Activated CD4-positive, alpha-beta T cell treated with anti-CD3 and anti-CD28 coated beads, Interleukin-10, Interleukin-2, amounts not matched to agents 100 ng/mL and 50 ng/mL, durations not matched to agents 16 hours and 8 hours (primary cell): ENCODE results near the gene GFER.
A peak's percentile ranks its signal among the peaks of the same experiment; 100 is the strongest.
"Not testable (repeated sequence)": the region's sequence is repeated elsewhere in the genome, so short reads cannot be mapped to it uniquely, and the experiment has no call there.

ENCODE experiments used
- DNase-seq: peaks from one replicate; pipeline ENCODE4 v3.0.0-alpha.2; 2020

The GFER gene

DNA sequence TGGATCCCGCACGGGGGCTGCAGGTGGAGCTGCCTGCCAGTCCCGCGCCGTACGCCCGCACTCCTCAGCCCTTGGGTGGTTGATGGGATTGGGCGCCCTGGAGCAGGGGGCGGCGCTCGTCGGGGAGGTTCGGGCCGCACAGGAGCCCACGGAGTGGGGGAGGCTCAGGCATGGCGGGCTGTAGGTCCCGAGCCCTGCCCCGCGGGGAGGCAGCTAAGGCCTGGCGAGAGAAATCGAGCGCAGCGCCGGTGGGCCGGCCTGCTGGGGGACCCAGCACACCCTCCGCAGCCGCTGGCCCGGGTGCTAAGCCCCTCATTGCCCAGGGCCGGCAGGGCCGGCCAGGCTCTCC is 25.9 kb upstream of the GFER start:
- DNase-seq, result not testable (repeated sequence)

DNA sequence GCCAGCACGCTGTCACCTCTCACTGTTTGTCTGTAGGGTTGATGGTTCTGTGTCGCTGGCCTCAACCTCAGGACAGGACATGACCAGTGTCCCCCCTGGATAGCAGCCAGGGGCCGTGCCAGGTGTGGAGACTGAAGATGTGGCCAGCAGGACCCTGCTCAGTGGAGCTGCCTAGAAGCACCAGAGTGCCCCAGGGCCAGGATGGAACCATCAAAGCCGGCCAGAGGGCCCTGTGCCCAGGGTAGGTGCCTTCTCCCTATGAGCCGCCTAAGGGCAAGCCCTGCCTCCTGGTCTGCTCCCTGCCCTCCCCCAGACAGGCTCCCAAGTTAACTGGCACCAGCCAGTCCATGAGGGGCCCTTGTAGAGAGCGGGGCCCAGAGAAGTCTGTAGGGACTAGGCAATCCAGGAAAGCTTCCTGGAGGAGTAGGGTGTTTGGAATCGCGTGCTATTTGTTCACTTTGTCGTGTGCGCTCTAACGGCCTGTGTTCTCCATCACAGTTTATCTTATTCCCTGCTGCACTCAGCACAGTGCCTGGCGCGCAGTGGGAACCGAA is 25.2 kb upstream of the GFER start:
- DNase-seq, result no peak

DNA sequence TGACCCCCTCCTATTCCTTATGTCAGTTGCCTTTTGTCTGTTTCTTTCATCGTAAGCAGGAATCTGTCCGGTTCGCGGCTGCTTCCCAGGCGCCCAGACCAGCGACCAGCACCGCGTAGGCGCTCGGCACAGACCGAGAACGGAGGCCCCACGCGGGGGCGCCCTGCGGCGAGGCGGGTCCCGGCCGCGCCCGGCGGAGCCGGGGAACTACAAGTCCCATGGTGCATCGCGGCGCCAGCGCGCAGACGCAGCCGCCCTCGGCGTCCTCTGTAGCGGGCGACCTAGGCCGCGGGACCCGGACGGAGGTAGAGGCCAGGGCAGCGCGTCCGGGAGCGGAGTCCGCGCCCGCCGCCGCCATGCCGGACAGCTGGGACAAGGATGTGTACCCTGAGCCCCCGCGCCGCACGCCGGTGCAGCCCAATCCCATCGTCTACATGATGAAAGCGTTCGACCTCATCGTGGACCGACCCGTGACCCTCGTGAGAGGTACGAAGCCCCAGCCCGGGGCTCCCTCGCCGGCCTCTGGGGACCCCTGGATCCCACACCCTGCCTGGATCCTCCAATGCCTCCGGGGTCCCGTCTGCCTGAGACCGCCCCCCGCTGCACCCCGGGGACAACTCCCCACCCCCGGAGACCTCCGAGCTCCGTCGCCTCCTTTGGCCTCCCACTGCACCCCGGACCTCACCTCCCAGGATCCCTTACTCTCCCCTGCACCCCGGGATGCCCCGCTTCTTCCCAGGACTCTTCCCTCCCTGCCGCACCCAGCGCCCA is 24.5 kb upstream of the GFER start, which contains the start of gene NDUFB10:
NDUFB10 (plus strand) TSS at position 270 of the 771 bp plus-strand sequence; CDS start at position 357, 87 bp downstream.
- DNase-seq, result peak; percentile 96

DNA sequence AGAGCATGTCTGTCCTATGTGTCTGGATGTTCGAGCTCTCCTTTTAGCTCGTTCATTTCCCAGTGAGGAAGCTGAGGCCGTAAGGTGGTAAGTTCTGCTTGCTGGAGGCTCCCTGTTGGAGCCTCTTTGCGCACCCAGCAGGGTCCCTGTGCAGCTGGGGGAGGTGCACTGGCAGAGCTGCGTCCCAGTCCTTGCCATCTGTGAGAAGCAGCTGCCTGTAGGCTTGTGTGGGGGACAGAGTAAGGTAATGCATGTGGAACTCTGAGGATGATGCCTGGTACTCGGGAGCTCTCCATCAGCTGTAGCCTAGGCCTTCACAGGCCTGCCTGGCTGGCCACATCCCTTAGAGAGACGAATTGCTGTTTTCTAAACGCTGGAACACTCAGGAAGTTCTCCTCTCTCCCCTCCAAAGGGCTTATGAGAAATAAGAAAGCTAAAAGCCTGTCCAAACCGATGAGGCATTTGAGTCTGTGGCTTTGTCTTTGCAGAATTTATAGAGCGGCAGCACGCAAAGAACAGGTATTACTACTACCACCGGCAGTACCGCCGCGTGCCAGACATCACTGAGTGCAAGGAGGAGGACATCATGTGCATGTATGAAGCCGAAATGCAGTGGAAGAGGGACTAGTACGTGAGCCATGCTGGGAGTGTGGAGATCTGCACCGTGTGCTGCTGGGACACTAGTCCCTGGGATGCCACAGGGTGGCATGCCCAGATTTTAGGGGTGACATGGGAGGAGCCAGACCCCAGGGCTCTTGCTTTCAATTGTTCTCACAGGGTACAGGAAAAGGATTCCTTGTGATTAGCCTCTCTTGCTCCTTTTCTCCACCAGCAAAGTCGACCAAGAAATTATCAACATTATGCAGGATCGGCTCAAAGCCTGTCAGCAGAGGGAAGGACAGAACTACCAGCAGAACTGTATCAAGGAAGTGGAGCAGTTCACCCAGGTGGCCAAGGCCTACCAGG is 23.0 kb upstream of the GFER start:
- DNase-seq, result peak; percentile 76

DNA sequence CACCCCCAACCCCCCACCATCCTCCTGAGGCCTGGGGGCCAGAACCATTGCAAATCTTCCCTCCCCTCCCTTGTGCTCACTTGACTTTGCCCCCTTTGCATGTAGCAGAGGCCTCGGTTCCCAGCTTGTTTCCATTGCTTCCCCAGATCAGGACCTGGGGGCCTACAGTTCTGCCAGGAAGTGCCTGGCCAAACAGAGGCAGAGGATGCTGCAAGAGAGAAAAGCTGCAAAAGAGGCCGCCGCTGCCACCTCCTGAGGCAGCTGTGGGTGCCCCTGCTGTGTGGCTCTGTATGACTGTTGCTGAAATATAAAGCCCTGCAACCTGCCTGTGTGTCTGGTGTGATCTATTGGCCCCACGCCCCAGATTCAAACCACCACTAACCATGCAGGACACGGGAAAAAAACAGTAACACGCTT is 22.3 kb upstream of the GFER start:
- DNase-seq, result peak; percentile 69

DNA sequence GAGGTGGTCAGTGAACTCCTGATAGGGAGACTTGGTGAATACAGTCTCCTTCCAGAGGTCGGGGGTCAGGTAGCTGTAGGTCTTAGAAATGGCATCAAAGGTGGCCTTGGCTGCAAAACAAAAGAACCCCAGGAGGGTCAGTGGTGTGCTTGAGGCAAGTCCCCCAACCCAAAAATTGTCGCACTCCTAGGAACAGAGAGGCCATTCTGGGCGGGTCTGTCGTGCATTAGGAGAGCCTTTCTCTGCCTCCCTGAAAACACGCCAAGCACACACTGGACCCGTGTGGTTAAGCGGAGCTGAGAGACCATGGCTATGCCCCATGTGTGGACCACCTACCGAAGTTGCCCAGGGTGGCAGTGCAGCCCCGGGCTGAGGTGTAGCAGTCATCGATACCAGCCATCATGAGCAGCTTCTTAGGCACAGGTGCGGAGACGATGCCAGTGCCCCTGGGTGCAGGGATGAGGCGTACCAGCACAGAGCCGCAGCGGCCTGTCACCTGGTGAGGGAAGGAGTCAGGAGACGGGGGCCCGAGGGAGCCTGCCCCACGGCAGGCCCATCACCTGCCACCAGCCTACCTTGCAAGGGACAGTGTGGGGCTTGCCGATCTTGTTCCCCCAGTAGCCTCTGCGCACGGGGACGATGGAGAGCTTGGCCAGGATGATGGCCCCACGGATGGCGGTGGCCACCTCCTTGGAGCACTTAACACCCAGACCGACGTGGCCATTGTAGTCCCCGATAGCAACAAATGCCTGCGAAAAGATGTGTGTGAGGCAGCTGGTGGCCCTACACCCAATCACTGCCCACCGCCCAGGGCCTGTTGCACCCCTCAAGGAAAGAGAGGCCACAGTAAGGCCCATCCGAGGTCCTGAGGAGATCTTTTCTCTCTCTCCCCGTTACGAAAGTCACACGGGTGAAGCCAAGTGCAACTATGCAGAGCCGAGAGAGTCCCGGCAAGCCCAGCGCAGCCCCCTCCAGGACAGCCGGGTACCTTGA is 21.5 kb upstream of the GFER start:
- not testable (repeated sequence) for DNase-seq

DNA sequence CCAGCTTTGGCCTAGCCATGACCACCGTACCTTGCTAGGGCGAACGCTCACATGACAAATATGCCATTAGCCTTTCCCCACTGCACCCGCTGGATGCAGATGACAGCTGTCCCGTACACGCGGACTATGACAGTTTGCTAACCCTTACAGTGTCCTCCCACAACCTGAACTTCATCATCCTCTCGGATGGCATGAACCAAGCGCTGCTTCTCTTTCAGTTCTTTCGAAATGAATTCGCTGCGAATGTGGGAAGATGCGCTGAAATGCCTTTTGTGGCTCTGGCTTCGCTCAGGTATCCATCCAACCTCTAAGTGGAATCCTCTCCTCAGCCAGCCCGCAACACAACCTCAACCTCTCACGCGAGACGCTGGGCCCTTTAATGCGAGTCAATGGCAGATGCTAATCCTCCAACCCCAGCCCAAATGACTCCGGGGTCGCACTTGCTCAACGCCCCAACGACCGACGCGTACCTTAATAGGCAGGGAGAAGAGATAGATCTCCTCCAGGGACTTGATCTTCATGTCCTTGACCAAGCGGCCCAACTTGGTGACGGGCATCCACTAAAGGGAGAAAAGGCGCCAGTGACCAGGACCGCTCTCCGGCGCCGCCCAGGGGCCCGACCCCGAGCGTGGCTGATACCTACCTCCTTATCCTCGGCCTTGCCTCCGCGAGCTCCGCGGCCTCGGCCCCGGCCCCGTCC is 20.0 kb upstream of the GFER start:
- DNase-seq, result peak; percentile 56

DNA sequence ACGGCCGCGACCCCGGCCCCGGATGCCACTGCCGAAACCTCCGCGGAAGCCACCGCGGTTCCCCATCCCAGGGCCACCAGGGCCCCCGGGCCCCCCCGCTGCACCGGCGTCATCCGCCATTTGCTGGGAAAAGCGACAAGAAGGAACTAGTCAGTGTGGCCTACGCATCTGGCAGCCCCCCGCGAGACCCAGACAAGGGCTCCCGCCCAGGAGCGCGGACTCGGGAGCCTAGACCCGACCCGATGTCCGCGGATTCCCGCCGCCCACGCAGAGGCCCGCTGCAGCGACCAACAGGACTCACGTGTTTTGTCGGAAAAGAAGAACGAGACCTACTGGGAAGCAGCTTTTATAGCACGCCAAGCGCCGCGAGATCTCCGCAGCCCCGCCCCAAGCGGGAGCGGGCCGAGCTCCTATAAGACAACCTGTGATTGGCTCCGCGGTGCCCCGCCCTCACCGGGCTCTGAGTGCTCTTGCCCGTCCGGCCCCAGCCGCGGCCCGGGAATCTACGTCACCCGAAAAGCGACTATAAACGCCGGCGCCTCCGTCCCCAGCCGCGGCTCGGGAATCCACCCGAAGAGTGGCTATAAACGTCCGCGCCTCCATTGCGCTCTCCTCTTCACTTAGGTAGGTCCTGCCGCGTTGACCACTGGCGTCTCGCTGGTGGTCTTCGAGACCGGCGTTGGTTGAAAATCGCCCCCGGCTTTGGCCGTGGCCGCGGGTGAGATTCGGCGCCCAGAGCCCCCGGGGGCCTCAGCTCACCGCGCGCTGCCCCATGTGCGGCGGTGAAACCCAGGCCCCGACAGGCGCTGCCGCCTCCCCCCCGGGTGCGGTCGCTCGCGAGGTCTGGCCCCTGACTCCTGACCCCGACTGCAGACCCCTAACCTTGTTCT is 19.2 kb upstream of the GFER start, which contains the start of gene RPS2:
RPS2 (minus strand) TSS at position 321 of the 890 bp plus-strand sequence; CDS start at position 120, 201 bp downstream.
- peak; percentile 99 for DNase-seq

DNA sequence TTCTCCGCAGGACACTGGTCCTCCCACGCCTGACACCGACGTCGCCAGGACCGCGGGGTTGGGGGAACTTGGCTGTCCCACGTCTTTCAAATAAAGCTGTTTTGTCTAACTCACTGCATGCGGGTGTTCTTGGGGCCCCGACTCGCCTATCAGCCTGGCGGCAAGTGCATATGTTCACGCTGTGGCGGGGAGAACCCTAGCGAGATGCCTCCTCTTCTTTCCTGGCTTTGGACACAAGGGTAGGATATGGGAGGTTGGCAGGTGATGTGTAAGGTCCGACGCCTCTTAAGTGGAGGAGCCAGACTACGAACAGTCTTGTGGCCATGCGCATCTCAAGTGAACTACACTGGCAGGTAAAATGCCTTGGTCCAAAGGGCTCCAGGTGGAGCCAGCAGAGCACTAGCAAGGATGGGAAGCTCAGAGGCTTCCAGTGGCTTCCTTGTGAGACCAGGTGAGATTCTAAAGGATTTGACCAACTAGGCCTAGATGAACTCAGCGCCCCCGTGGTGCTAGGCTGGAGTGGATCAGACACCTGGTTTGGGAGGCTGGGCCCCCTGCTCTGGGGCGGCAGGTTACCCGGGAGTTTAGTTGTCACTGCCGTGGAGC is 18.5 kb upstream of the GFER start:
- peak; percentile 27 for DNase-seq

DNA sequence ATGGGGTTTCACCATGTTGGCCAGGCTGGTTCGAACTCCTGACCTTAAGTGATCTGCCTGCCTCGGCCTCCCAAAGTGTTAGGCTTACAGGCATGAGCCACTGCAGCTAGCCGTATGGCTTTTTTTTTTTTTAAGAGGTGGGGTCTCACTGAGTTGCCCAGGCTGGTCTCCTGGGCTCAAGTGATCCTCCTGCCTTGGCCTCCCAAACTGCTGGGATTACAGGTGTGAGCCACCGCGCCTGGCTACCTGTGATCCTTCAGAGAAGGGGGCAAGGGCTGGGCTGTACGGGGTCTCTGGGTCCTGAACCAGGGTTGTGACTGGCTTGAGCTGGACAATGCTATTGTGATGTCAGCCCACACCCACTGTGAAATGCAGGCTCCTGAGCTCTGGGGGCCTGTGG is 17.5 kb upstream of the GFER start, which contains the start of gene RNF151:
RNF151 (plus strand) TSS at position 397 of the 400 bp plus-strand sequence. CDS start 26 bp downstream, outside the sequence.
- no peak for DNase-seq

DNA sequence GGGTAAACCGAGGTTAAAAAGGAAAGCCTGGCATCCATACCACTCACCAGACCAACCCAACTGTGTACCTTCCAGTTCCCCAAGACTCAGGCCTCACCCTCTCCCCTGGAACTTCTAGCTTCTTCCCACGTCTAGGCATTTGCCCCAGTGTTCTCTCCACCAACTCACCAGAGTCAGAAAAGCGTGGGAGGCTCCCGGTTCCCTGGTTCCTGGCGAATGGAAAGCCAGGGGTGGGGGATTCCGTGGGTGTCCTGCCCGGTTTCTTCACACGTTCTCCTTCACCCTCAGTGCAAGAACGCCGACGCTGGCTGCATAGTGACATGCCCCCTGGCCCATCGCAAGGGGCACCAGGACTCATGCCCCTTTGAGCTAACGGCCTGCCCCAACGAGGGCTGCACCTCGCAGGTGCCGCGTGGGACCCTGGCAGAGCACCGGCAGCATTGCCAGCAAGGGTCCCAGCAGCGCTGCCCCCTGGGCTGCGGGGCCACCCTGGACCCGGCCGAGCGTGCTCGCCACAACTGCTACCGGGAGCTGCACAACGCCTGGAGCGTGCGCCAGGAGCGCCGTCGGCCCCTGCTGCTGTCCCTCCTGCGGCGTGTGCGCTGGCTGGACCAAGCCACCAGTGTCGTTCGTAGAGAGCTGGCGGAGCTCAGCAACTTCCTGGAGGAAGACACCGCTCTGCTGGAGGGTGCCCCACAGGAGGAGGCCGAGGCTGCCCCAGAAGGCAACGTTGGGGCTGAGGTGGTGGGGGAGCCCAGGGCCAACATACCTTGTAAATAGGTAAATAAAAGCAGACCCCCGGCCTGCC is 15.6 kb upstream of the GFER start:
- no peak for DNase-seq

DNA sequence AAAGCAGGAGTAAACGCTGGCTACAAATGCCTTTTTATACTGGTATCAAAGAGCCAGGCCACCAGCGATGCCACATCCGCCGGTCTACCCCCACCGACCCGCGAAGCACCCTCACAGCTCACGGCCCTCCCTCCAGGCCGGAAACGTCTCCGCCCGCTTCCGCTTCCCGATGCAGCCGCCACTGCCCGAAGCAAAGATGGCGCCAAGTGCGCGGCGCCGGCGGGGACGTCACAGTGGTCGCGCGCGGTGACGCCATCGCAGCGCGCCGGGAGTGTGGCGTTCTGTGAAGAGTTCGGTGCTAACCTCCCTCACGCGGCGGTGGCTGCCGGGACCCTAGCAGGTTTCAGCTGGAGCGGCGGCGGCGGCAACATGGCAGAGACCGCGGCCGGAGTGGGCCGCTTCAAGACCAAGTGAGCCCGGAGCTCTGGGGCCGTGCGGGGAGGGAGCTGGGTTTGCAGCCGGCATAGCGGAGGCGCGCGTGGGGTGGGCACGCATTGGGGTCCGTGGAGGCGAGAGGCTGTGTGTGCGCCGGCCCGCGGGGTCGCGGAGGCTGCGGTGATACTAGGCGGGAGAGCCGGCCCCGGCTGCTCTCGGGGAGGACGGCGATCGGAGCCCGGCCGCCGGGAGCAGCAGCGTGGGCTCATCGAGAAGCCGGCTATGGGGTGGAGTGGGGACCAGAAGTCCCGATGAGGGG is 12.1 kb upstream of the GFER start, which contains the start of gene TBL3:
TBL3 (plus strand) TSS at position 258 of the 694 bp plus-strand sequence; CDS start at position 370, 112 bp downstream.
- DNase-seq, result peak; percentile 97

DNA sequence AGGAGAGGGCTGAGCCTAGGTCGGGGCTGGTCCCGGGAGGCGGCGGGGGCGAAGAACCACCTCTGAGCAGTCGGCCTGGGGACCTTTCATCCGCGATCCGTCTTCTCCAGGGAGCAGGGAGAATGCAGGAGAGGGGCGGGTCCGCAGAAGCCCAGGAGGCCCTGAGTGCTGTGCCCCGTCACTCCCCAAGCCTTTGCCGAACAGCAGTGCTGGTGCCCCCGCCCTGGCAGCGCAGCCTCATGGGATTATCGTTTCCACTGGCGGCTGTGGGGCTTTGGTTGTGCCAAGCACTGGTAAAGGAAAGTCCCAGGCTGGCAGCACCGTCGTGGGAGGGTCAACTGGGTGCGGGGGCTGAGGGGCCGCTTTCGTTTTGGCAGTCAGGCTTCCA is 11.5 kb upstream of the GFER start:
- peak; percentile 15 for DNase-seq

DNA sequence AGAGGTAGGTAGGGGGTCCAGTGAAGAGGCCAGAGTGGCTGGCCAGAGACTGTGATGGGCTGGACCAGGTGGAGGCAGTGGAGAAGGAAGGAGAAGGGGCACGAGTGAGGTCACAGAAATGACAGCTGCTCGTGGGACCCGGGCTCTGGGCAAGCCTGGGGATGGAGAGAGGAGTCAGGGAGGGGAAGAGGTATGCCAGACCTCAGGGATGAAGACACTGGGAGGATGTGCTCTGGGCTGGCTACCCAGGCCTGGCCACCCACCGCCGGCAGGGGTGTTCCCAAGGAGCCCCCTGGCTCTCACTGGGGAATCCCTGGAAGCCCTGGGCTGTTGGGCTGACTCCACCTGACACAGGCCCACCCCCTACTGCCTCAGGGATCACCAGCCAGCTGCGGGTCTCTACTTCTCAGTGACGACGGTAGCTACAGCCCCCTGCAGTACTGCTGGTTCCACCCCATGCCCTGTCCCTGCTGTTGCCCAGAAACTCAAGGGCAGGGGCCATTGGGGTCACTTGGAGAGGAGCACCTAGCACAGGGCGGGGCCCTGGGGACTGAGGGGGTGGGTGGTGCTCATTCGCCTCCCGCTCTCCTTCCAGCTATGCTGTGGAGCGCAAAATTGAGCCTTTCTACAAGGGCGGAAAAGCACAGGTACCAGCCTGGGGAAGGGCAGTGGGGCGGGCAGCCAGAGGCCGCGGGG is 10.4 kb upstream of the GFER start:
- DNase-seq, result no peak

DNA sequence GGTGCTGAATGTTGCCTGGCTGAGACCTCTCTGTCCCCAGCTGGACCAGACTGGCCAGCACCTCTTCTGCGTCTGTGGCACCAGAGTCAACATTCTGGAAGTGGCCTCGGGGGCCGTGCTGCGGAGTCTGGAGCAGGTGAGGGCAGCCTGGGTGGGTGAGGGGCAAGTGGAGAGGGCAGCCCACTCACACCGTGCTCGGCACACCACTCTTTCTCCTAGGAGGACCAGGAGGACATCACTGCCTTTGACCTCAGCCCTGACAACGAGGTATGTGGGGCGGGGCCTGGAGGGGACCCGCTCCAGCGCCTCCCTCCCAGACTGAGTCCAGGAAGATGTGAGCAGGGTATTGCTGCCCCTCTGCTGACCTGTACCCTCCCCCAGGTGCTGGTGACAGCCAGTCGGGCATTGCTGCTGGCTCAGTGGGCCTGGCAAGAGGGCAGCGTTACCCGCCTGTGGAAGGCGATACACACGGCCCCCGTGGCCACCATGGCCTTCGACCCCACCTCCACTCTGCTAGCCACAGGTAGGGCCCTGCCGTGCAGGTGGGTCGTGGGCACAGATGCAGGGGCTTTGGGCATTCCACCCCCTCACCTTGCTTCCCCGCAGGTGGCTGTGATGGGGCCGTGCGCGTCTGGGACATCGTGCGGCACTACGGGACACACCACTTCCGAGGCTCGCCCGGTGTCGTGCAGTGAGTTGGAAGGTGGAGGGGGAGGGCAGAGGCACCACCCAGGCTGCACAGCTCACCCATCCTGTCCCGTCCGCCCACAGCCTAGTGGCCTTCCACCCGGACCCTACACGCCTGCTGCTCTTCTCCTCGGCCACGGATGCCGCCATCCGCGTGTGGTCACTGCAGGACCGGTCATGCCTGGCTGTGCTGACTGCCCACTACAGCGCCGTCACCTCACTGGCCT is 9.6 kb upstream of the GFER start:
- no peak for DNase-seq
